SU-DHL-6 (cell line): ENCODE results near the gene TBC1D4.

ENCODE experiments used
- H2AFZ ChIP-seq: fragments of 200-600 bp; sonication (generic); 2 replicates; pipeline ENCODE4 v1.6.1; 2014; ENCODE audit warnings: low read depth, mild to moderate bottlenecking, moderate library complexity, mixed read lengths, antibody characterized with exemption, low read length; ENCODE audit not compliant: severe bottlenecking
- H3F3A ChIP-seq: fragments of 200-600 bp; shearing (Covaris generic); 2 replicates; pipeline ENCODE4 v1.6.0; 2016; ENCODE audit warnings: antibody characterized with exemption, mild to moderate bottlenecking; ENCODE audit not compliant: insufficient read depth
- H3K27ac ChIP-seq: fragments of 200-600 bp; sonication (generic); 2 replicates; pipeline ENCODE4 v1.5.1; 2016; ENCODE audit warnings: low read depth, mild to moderate bottlenecking, low read length, moderate library complexity, mixed read lengths
- H3K27me3 ChIP-seq: fragments of 200-600 bp; sonication (generic), shearing (Covaris generic); 2 replicates; pipeline ENCODE4 v1.6.0; 2014; ENCODE audit warnings: mild to moderate bottlenecking, low read length
- H3K36me3 ChIP-seq: fragments of 200-600 bp; sonication (generic); 2 replicates; pipeline ENCODE4 v1.6.1; 2014; ENCODE audit warnings: mild to moderate bottlenecking, low read length, mixed read lengths
- H3K4me2 ChIP-seq: fragments of 300-600, 200-600 bp; shearing (Covaris generic), sonication (generic); 2 replicates; pipeline ENCODE4 v1.6.0; 2014; ENCODE audit warnings: low read length, low read depth, mild to moderate bottlenecking; ENCODE audit not compliant: poor library complexity, severe bottlenecking
- H3K4me3 ChIP-seq: fragments of 200-600 bp; sonication (generic); 2 replicates; pipeline ENCODE4 v1.5.1; 2014; ENCODE audit warnings: antibody characterized with exemption, low read length, mild to moderate bottlenecking, mixed read lengths; ENCODE audit not compliant: insufficient read depth, poor library complexity, severe bottlenecking
- H3K79me2 ChIP-seq: fragments of 200-600 bp; sonication (generic); 2 replicates; pipeline ENCODE4 v1.6.1; 2014; ENCODE audit warnings: mild to moderate bottlenecking, low read length, moderate library complexity; ENCODE audit not compliant: insufficient read depth
- H3K9ac ChIP-seq: fragments of 200-600 bp; sonication (generic); 2 replicates; pipeline ENCODE4 v1.7.0; 2014; ENCODE audit warnings: mild to moderate bottlenecking, low read length
- H3K9me2 ChIP-seq: fragments of 200-600 bp; sonication (generic); replicated peaks from 2 replicates; pipeline ENCODE4 v1.6.1; 2014; ENCODE audit warnings: low read length; ENCODE audit not compliant: insufficient read depth
- H3K9me3 ChIP-seq: fragments of 200-600 bp; sonication (generic); 2 replicates; pipeline ENCODE4 v1.6.1; 2014; ENCODE audit warnings: low read length, mixed read lengths; ENCODE audit not compliant: insufficient read depth
- H4K20me1 ChIP-seq: fragments of 200-600 bp; sonication (generic); 2 replicates; pipeline ENCODE4 v1.6.1; 2014; ENCODE audit warnings: low read depth, mild to moderate bottlenecking, antibody characterized with exemption, low read length, moderate library complexity, mixed read lengths
- EZH2phosphoT487 ChIP-seq: fragments of 200-600 bp; sonication (generic), shearing (Covaris generic); conservative IDR thresholded peaks from 2 replicates; pipeline ENCODE4 v1.6.1; 2018; ENCODE audit warnings: mild to moderate bottlenecking, antibody characterized with exemption, low read length, moderate library complexity, mixed read lengths
- TF ChIP-seq, protein P1 (sequence below): fragments of 200-600 bp; sonication (generic); IDR thresholded peaks from one replicate; pipeline ENCODE4 v1.5.1; 2017; ENCODE audit warnings: antibody characterized with exemption, mild to moderate bottlenecking, low read length, moderate library complexity; ENCODE audit not compliant: insufficient read depth, poor library complexity, severe bottlenecking

Gene TBC1D4

GRCh38 chr13:75458696-75459422 lies 23.1 kb downstream of the TBC1D4 start:
- Histone ChIP-seq H3K4me3 (no peak overlapping the region), H3K9ac (no peak overlapping the region), H3K9me3 (no peaks in the 10 kb centered on the region), H3K27ac (no peak overlapping the region), H3K79me2 (no peaks in the 10 kb centered on the region), H3K27me3 (no peaks in the 10 kb centered on the region), H2AFZ (no peak overlapping the region), H3K4me2 (no peak overlapping the region), H4K20me1 (no peaks in the 10 kb centered on the region), H3K36me3 (no peaks in the 10 kb centered on the region), H3K9me2 (no peaks in the 10 kb centered on the region), H3F3A (no peaks in the 10 kb centered on the region)
- TF ChIP-seq EZH2phosphoT487 = no peak
- TF ChIP-seq, protein P1, sequence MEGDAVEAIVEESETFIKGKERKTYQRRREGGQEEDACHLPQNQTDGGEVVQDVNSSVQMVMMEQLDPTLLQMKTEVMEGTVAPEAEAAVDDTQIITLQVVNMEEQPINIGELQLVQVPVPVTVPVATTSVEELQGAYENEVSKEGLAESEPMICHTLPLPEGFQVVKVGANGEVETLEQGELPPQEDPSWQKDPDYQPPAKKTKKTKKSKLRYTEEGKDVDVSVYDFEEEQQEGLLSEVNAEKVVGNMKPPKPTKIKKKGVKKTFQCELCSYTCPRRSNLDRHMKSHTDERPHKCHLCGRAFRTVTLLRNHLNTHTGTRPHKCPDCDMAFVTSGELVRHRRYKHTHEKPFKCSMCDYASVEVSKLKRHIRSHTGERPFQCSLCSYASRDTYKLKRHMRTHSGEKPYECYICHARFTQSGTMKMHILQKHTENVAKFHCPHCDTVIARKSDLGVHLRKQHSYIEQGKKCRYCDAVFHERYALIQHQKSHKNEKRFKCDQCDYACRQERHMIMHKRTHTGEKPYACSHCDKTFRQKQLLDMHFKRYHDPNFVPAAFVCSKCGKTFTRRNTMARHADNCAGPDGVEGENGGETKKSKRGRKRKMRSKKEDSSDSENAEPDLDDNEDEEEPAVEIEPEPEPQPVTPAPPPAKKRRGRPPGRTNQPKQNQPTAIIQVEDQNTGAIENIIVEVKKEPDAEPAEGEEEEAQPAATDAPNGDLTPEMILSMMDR = no peak

- no peaks in the 10 kb centered on the region for H4K20me1 ChIP-seq
- no peaks in the 10 kb centered on the region for H3F3A ChIP-seq
- H3K9ac ChIP-seq = no peak overlapping the region
- H3K36me3 ChIP-seq = no peaks in the 10 kb centered on the region
- no peaks in the 10 kb centered on the region for H3K9me3 ChIP-seq
- no peaks in the 10 kb centered on the region for H3K27me3 ChIP-seq
- H3K4me2 ChIP-seq = no peak overlapping the region
- no peaks in the 10 kb centered on the region for H3K9me2 ChIP-seq
- H3K27ac ChIP-seq = no peak overlapping the region
- no peak for TF ChIP-seq EZH2phosphoT487
- TF ChIP-seq, protein P1 = no peak
- no peaks in the 10 kb centered on the region for H3K79me2 ChIP-seq
- H2AFZ ChIP-seq = no peak overlapping the region
- no peak overlapping the region for H3K4me3 ChIP-seq
Measured at GRCh38 chr13:75455962-75456361, 26.0 kb downstream of the TBC1D4 start.

- no peak overlapping the region for H3K27ac ChIP-seq
- H4K20me1 ChIP-seq = no peaks in the 10 kb centered on the region
- H3K9me3 ChIP-seq = no peaks in the 10 kb centered on the region
- no peaks in the 10 kb centered on the region for H3F3A ChIP-seq
- H3K4me2 ChIP-seq = no peak overlapping the region
- TF ChIP-seq EZH2phosphoT487 = no peak
- TF ChIP-seq, protein P1 = no peak
- no peak overlapping the region for H3K4me3 ChIP-seq
- H3K36me3 ChIP-seq = no peaks in the 10 kb centered on the region
- no peak overlapping the region for H3K9ac ChIP-seq
- H2AFZ ChIP-seq = no peak overlapping the region
- H3K9me2 ChIP-seq = no peaks in the 10 kb centered on the region
- H3K79me2 ChIP-seq = no peaks in the 10 kb centered on the region
- H3K27me3 ChIP-seq = no peaks in the 10 kb centered on the region
Measured at GRCh38 chr13:75454497-75454896, 27.5 kb downstream of the TBC1D4 start.
